Measurements from ENCODE around the gene UPK1B.

UPK1B gene

GRCh38 chr3:119176778-119177177, 3.4 kb downstream of the UPK1B start:
- DNase-seq (no peak), ATAC-seq (no peak)

- DNase-seq: no peak
- ATAC-seq: no peak
Measured at GRCh38 chr3:119177321-119177720, 3.9 kb downstream of the UPK1B start.

GRCh38 chr3:119181765-119182164, 8.4 kb downstream of the UPK1B start:
- ATAC-seq (no peak), DNase-seq (no peak)

GRCh38 chr3:119184111-119184510, 10.7 kb downstream of the UPK1B start:
- no peak for ATAC-seq

GRCh38 chr3:119184796-119185570, 11.6 kb downstream of the UPK1B start:
- DNase-seq: no peak
- peak; percentile 67 for ATAC-seq

More at GRCh38 chr3:119184111-119184510, 10.7 kb downstream of the UPK1B start:
- DNase-seq: no peak

- ATAC-seq (no peak), DNase-seq (no peak)
Measured at GRCh38 chr3:119187266-119187665, 13.9 kb downstream of the UPK1B start.

- no peak for DNase-seq
- ATAC-seq: no peak
Measured at GRCh38 chr3:119191800-119192199, 18.4 kb downstream of the UPK1B start.

- DNase-seq (no peak), ATAC-seq (no peak)
Measured at GRCh38 chr3:119194237-119195150, 21.1 kb downstream of the UPK1B start.

GRCh38 chr3:119195151-119195476, 21.7 kb downstream of the UPK1B start:
- ATAC-seq: no peak
- no peak for DNase-seq

GRCh38 chr3:119195911-119196310, 22.5 kb downstream of the UPK1B start:
- DNase-seq (no peak), ATAC-seq (no peak)

GRCh38 chr3:119205209-119205608, 31.8 kb downstream of the UPK1B start:
- DNase-seq (no peak), ATAC-seq (no peak)

GRCh38 chr3:119205685-119206084, 32.3 kb downstream of the UPK1B start:
- no peak for ATAC-seq
- DNase-seq: no peak

GRCh38 chr3:119206611-119207511, 33.5 kb downstream of the UPK1B start:
- DNase-seq: no peak
- ATAC-seq: no peak

GRCh38 chr3:119207512-119207875, 34.1 kb downstream of the UPK1B start:
- no peak for DNase-seq
- ATAC-seq: no peak

GRCh38 chr3:119211193-119211592, 37.8 kb downstream of the UPK1B start:
- DNase-seq: no peak

GRCh38 chr3:119211803-119212202, 38.4 kb downstream of the UPK1B start:
- ATAC-seq: no peak

More at GRCh38 chr3:119211193-119211592, 37.8 kb downstream of the UPK1B start:
- ATAC-seq: no peak

GRCh38 chr3:119219069-119219468, 45.7 kb downstream of the UPK1B start:
- ATAC-seq: peak; percentile 65

More at GRCh38 chr3:119211803-119212202, 38.4 kb downstream of the UPK1B start:
- DNase-seq: no peak

GRCh38 chr3:119220198-119220597, 46.8 kb downstream of the UPK1B start:
- DNase-seq (no peak), ATAC-seq (no peak)

More at GRCh38 chr3:119219069-119219468, 45.7 kb downstream of the UPK1B start:
- no peak for DNase-seq

GRCh38 chr3:119220970-119221667, 47.7 kb downstream of the UPK1B start:
- ATAC-seq (no peak), DNase-seq (no peak)

GRCh38 chr3:119221779-119222320, 48.5 kb downstream of the UPK1B start:
- ATAC-seq (no peak), DNase-seq (no peak)

GRCh38 chr3:119222391-119222790, 49.0 kb downstream of the UPK1B start:
- DNase-seq (no peak), ATAC-seq (no peak)
